ENCODE measurements around the gene RMND5A. TPM values are rescaled to one million over a fixed set of nuclear protein-coding genes. Genes with fewer than 3 reads are reported as not detected.
"Not testable (repeated sequence)": the region's sequence is repeated elsewhere in the genome, so short reads cannot be mapped to it uniquely, and the experiment has no call there.

RMND5A gene
- polyA plus RNA-seq, 1 experiment: 10.8 TPM

DNA sequence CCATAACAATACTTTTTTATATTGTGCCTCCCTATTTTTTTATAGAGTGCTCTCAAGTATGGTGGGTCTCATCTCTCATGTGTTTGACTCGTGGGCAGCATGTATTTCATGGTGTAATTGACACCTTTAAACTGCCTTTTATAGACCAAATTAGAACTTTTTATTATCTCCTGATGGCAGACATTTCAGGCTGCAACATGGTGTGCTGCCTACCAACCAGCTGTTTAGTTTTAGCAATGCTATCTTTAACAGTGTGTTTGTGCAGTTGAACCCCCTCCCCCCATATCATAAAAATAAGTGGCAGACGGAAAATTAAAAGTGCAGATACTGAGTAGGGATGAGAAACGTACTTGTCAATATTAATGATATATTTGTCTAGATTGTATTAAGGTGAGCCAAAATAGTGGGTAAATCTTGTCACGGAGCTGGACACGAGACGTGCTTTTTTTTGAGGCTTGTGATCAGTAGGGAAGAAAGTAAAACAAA lies 12.0 kb downstream of the RMND5A start:
- CTCF ChIA-PET; POLR2A ChIA-PET; DNase-seq (ENCODE audit: low read depth); H3K36me3 ChIP-seq (ENCODE audit: control insufficient read depth, insufficient read depth, low read length); H3K27me3 ChIP-seq (ENCODE audit: control insufficient read depth, insufficient read depth, low read length); H3K4me3 ChIP-seq (ENCODE audit: low read depth, low read length): not testable (repeated sequence)

DNA sequence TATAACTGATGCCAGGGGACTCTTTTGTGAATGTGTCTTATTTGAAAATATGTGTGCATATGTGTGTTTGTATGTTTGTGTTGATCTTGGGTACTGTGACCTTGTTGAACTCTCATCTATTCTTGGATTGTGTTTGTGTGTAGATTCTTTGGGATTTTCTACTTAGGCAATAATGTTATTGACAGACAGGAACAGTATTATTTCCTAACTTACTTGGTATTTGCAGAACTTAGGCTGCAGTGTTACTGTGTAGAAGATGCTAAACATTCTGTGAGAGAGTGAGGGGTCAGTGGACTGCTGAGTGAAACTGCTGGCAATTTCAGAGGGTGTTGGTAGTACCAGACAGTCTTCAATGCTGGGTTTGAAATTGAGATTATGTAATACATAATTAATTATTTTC lies 12.7 kb downstream of the RMND5A start:
- POLR2A ChIA-PET; H3K27me3 ChIP-seq (ENCODE audit: control insufficient read depth, insufficient read depth, low read length); H3K36me3 ChIP-seq (ENCODE audit: control insufficient read depth, insufficient read depth, low read length); DNase-seq (ENCODE audit: low read depth); H3K4me3 ChIP-seq (ENCODE audit: low read depth, low read length); CTCF ChIA-PET: not testable (repeated sequence)

GRCh38 chr2:86733528-86733927 lies 13.4 kb downstream of the RMND5A start:
- H3K4me3 ChIP-seq (ENCODE audit: low read depth, low read length); H3K27me3 ChIP-seq (ENCODE audit: control insufficient read depth, insufficient read depth, low read length); POLR2A ChIA-PET; CTCF ChIA-PET; H3K36me3 ChIP-seq (ENCODE audit: control insufficient read depth, insufficient read depth, low read length); DNase-seq (ENCODE audit: low read depth): not testable (repeated sequence)

DNA sequence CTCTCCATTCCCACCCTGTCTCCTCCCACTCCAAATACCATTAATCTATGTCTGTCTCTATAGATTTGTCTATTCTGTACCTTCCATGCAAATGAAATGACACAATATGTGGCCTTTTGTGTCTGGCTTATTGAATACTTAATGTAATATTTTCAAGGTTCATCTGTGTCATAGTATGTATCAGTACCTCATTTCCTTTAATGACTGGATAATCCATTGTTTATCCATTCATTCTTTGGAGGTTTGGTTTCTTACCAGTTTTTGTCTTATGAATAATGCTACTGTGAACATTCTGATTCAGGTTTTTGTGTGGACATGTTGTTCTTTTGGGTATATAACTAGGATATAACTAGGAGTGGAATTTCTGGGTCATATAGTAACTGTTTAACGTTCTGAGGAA lies 14.8 kb downstream of the RMND5A start:
- H3K36me3 ChIP-seq (ENCODE audit: control insufficient read depth, insufficient read depth, low read length); H3K4me3 ChIP-seq (ENCODE audit: low read depth, low read length); CTCF ChIA-PET; DNase-seq (ENCODE audit: low read depth); H3K27me3 ChIP-seq (ENCODE audit: control insufficient read depth, insufficient read depth, low read length); POLR2A ChIA-PET: not testable (repeated sequence)

DNA sequence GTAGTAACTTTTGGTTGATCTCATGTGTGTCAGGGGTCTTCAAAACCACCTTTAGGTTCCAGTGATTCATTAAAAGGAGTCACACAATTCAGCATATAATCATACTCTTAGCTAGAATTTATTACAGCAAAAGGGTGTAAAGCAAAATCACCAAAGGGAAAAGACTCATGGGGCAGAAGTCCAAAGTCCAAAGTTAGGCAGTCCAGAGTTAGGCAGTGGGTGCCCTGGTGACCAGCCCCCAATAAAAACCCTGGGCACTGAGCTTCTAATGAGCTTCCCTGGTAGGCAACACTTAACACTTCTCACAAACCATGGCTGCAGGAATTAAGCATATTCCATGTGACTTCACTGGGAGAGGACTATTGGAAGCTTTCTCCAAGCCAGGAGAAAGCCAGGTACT lies 19.4 kb downstream of the RMND5A start:
- H3K36me3 ChIP-seq (ENCODE audit: control insufficient read depth, insufficient read depth, low read length); H3K27me3 ChIP-seq (ENCODE audit: control insufficient read depth, insufficient read depth, low read length); CTCF ChIA-PET; POLR2A ChIA-PET; DNase-seq (ENCODE audit: low read depth); H3K4me3 ChIP-seq (ENCODE audit: low read depth, low read length): not testable (repeated sequence)

DNA sequence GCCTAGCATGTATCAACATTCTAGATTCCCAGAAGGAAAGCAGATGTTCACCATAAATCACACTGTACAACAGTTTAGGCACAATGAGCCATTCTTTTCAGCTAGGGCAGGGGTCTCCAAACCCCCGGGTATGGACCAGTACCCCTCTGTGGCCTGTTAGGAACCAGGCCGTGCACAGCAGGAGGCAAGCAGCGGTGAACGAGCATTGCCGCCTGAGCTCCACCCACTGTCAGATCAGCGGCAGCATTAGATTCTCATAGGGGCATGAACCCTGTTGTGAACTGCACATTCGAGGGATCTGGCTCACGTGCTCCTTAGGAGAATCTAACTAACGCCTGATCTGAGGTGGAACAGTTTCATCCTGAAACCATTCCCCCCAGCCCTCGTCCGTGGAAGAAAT lies 19.8 kb downstream of the RMND5A start:
- H3K4me3 ChIP-seq (ENCODE audit: low read depth, low read length); H3K27me3 ChIP-seq (ENCODE audit: control insufficient read depth, insufficient read depth, low read length); CTCF ChIA-PET; POLR2A ChIA-PET; DNase-seq (ENCODE audit: low read depth); H3K36me3 ChIP-seq (ENCODE audit: control insufficient read depth, insufficient read depth, low read length): not testable (repeated sequence)

- DNase-seq (ENCODE audit: low read depth); H3K4me3 ChIP-seq (ENCODE audit: low read depth, low read length); H3K36me3 ChIP-seq (ENCODE audit: control insufficient read depth, insufficient read depth, low read length); CTCF ChIA-PET; H3K27me3 ChIP-seq (ENCODE audit: control insufficient read depth, insufficient read depth, low read length); POLR2A ChIA-PET: not testable (repeated sequence)
Observed at GRCh38 chr2:86741889-86742498, 21.9 kb downstream of the RMND5A start.

- H3K36me3 ChIP-seq (ENCODE audit: control insufficient read depth, insufficient read depth, low read length): no peaks in the 10 kb centered on the region
- CTCF ChIA-PET: interaction anchor here (1.0 kb wide), 1 partner anchor 21 kb away, joined by 4 read pairs; no protein-coding TSS in a partner anchor
- no peaks in the 10 kb centered on the region for H3K27me3 ChIP-seq (ENCODE audit: control insufficient read depth, insufficient read depth, low read length)
- POLR2A ChIA-PET: no interaction called here
- H3K4me3 ChIP-seq (ENCODE audit: low read depth, low read length): no peak overlapping the region
- TF ChIP-seq, protein P1, sequence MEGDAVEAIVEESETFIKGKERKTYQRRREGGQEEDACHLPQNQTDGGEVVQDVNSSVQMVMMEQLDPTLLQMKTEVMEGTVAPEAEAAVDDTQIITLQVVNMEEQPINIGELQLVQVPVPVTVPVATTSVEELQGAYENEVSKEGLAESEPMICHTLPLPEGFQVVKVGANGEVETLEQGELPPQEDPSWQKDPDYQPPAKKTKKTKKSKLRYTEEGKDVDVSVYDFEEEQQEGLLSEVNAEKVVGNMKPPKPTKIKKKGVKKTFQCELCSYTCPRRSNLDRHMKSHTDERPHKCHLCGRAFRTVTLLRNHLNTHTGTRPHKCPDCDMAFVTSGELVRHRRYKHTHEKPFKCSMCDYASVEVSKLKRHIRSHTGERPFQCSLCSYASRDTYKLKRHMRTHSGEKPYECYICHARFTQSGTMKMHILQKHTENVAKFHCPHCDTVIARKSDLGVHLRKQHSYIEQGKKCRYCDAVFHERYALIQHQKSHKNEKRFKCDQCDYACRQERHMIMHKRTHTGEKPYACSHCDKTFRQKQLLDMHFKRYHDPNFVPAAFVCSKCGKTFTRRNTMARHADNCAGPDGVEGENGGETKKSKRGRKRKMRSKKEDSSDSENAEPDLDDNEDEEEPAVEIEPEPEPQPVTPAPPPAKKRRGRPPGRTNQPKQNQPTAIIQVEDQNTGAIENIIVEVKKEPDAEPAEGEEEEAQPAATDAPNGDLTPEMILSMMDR (IDR thresholded peaks at IDR 0.05; ENCODE audit: insufficient read depth, low read depth, low read length): no peak
- DNase-seq (ENCODE audit: low read depth): no peak
Observed at GRCh38 chr2:86744152-86744551, 24.1 kb downstream of the RMND5A start.

GRCh38 chr2:86746939-86747338 lies 26.8 kb downstream of the RMND5A start:
- no peak for DNase-seq (ENCODE audit: low read depth)
- H3K36me3 ChIP-seq (ENCODE audit: control insufficient read depth, insufficient read depth, low read length): no peaks in the 10 kb centered on the region
- ChIA-PET POLR2A (no interaction called here), CTCF (no interaction called here)
- no peak overlapping the region for H3K4me3 ChIP-seq (ENCODE audit: low read depth, low read length)
- H3K27me3 ChIP-seq (ENCODE audit: control insufficient read depth, insufficient read depth, low read length): no peaks in the 10 kb centered on the region
- TF ChIP-seq, protein P1 (IDR thresholded peaks at IDR 0.05; ENCODE audit: insufficient read depth, low read depth, low read length): no peak
